Heart left ventricle (tissue), 13 donors: ENCODE data around the gene SLC26A1.

Experiments used
- CTCF ChIP-seq, 12 donors: fragments of 200-600 bp; sonication (generic) in 4 of 12; IDR thresholded peaks; one replicate each; pipeline versions ENCODE4 v1.5.0 to v1.8.0; 2018 to 2022; ENCODE audit warnings: antibody characterized with exemption in 12 of 12, mild to moderate bottlenecking in 5 of 12
- POLR2A ChIP-seq, 2 donors: fragments of 450-650 bp; IDR thresholded peaks; one replicate each; pipeline ENCODE4 v1.6.1; 2017; ENCODE audit warnings: antibody characterized with exemption in 2 of 2, mild to moderate bottlenecking in 2 of 2, moderate library complexity in 2 of 2
- donor health status: ischemic (EF 13 %, LVEDD 7.1; RV severe dilation, severe dysfunction).
- donor health status: DM: no; HTN: yes; CAD: no.
- donor health status: DM: no; HTN: no; CAD: no.
- donor health status: ischemic (EF 25% LVEDD 6.9; RV normal size, moderate dysfunction).
- donor health status: ischemic (EF 25% LVEDD 5.7; RV mildly dilated, moderate dysfunction).
- donor health status: ischemic (EF 35%, LVEDD 5.7; RV mildly dilated, moderate dysfunction).
- donor health status: nonischemic (EF 11% LVEDD 7.7; RV severe dilation, severe dysfunction).
- donor health status: DM: yes; HTN: yes; CAD: no.
- donor health status: PGD.
- donor health status: ischemic (EF 29% LVEDD 5.4; RV normal size, mild dysfunction).
- donor health status: nonischemic (EF 23%, LVEDD 6.1; RV moderate dilation, normal function).

- TF ChIP-seq CTCF (IDR thresholded peaks at IDR 0.05) (no peak), POLR2A (IDR thresholded peaks at IDR 0.05) (no peak)
Observed at GRCh38 chr4:1023895-1024740, 30.9 kb upstream of the SLC26A1 start.
